ENCODE results near the gene ELOVL5.

DNA sequence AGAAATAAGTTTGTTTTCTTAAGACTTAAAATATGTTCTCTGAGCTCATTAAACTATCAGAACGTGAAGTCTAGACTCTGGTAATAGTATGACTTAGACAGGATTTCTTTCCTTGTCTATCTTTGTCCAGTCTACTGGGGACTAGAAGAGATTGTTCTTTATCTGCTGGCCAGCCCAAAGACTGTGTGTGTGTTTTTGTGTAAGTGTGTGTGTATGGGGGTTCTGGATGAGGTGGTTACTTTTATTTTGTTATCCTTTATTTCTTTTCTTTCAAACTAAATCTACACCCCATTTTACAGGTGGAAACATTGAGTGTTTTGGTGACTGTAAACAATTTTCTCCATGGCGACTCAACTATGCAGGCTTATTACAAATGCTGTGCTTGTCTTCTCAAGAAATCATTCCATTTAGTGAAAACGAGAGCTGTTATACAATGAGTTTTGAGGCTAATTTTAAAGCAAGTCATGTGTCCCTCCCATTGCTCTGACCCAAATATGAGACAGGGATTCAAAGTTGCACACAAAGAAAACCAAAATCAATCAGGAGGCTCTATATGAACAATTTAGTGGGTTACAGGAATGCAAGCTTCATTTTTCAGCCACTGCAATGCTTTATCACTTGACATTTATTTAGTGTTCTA lies 97.6 kb downstream of the ELOVL5 start:
- TF ChIP-seq EZH2 (IDR thresholded peaks at IDR 0.05), result no peak
- no peak for TF ChIP-seq POLR2AphosphoS5 (IDR thresholded peaks at IDR 0.05; ENCODE audit: borderline replicate concordance, low read depth, low read length)
